Measurements from ENCODE around the gene PM20D1.

DNA sequence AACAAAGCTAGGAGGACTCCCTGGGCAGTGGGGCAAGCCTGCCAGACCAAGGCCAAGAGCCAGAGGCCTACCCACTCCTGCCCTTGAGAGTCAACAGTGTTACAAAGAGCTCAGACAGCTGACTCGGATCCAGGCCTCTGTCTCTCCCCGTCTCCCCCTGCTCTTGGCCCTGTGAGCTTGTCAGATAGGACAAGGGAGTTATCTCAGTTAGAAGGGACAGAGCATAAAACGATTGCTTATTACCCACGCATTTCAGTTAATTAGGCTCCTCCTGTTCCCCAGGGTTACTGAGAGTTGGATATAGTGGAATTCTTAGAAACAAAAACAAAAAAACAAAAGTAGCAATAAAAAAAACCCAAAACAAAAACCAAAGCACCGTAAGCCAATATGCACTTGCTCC lies 38.3 kb downstream of the PM20D1 start:
- TF ChIP-seq, protein P1, sequence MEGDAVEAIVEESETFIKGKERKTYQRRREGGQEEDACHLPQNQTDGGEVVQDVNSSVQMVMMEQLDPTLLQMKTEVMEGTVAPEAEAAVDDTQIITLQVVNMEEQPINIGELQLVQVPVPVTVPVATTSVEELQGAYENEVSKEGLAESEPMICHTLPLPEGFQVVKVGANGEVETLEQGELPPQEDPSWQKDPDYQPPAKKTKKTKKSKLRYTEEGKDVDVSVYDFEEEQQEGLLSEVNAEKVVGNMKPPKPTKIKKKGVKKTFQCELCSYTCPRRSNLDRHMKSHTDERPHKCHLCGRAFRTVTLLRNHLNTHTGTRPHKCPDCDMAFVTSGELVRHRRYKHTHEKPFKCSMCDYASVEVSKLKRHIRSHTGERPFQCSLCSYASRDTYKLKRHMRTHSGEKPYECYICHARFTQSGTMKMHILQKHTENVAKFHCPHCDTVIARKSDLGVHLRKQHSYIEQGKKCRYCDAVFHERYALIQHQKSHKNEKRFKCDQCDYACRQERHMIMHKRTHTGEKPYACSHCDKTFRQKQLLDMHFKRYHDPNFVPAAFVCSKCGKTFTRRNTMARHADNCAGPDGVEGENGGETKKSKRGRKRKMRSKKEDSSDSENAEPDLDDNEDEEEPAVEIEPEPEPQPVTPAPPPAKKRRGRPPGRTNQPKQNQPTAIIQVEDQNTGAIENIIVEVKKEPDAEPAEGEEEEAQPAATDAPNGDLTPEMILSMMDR (IDR thresholded peaks at IDR 0.05) = no peak
- no peak for TF ChIP-seq POLR2A (IDR thresholded peaks at IDR 0.05)
- TF ChIP-seq POLR2AphosphoS5 (IDR thresholded peaks at IDR 0.05) = no peak
- no peak for TF ChIP-seq EP300 (IDR thresholded peaks at IDR 0.05)
